VCaP (cell line): Measurements from ENCODE around the gene SLC34A3.

ENCODE experiments used
- H3K27ac ChIP-seq: fragments of 450-650 bp; 2 replicates; pipeline ENCODE4 v1.5.1; 2017
- TF ChIP-seq, protein P1 (sequence below): fragments of 450-650 bp; conservative IDR thresholded peaks from 2 replicates; pipeline ENCODE4 v1.5.1; 2017; ENCODE audit warnings: mild to moderate bottlenecking, moderate library complexity

The SLC34A3 gene

DNA sequence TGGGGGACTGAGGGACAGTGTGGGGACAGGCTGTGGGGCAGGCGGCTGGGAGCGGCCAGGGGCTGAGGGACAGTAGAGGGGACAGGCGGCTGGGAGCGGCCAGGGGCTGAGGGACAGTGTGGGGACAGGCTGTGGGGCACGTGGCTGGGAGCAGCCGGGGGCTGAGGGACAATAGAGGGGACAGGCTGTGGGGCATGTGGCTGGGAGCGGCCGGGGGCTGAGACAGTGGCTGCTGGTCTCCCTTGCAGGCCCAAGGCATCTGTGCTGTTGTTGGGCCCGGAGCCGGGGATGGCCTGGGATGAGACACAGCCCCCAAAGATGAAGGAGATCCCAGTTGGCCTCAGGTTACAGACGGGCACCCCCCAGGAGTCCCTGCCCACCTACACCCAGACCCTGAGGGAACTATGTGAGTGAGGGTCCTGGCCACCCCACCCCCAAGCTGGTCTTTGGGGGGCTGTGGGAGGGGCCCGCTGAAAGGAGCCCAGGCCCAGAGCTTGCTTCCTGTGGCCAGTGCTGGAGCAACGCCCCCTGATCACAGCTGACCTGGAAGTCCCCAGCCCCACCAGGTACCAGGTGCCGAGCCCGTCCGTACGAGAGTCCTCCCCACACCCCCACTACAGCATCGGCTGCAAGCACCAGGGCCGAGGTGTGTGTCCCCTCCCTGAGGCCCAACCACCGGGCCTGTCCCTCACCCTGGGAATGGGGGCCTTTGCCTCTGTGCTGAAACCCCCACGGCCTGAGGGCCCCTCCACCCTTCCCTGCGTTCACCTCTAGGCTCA is 21.0 kb downstream of the SLC34A3 start:
- TF ChIP-seq, protein P1, sequence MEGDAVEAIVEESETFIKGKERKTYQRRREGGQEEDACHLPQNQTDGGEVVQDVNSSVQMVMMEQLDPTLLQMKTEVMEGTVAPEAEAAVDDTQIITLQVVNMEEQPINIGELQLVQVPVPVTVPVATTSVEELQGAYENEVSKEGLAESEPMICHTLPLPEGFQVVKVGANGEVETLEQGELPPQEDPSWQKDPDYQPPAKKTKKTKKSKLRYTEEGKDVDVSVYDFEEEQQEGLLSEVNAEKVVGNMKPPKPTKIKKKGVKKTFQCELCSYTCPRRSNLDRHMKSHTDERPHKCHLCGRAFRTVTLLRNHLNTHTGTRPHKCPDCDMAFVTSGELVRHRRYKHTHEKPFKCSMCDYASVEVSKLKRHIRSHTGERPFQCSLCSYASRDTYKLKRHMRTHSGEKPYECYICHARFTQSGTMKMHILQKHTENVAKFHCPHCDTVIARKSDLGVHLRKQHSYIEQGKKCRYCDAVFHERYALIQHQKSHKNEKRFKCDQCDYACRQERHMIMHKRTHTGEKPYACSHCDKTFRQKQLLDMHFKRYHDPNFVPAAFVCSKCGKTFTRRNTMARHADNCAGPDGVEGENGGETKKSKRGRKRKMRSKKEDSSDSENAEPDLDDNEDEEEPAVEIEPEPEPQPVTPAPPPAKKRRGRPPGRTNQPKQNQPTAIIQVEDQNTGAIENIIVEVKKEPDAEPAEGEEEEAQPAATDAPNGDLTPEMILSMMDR, result no peak
- no peak overlapping the region for H3K27ac ChIP-seq

DNA sequence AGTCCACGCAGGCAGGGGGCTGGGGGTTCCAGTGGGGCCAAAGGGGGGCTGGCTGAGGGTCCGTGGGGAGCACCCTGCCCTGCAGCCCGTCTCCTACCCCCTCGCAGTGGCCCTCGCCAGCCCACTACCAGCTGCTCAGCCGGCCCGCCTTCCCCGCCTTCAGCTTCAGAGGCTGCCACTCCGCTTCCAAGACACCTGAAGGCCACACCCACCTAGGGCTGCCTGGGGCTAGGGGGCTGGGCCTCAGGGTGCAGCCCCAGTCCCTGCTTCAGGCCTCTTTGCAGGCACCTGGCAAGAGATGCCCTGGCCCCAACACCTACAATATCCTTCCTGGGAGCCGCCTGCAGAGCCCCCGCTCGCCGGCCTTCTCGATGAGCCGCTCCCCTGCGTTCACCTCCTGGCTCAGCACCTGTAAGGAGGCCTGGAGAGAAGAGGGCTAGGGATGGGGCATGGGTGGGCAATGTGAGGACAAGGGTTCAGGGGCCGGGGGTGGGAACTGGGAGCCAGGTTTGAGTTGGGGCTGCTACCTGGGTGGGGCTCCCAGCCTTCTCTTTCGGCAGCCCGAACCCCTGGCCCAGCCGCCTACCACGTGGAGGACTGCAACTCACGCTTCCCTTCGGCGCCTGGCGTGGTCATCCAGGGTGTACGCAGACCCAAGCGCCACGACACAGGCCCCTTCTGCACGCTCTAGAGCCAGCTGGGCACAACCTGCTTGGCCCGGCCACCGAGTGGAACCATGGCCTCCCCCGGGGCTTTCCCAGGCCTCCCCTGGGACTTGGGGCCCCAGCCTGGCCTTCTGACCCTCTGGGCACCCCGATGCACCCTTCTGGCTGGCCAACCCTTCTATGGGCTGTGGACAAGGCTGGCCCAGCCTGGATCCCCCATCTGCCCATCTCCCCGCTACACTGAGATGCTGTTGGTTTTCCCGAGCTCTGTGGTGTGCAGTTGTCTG is 22.1 kb downstream of the SLC34A3 start:
- TF ChIP-seq, protein P1, result no peak
- no peak overlapping the region for H3K27ac ChIP-seq

DNA sequence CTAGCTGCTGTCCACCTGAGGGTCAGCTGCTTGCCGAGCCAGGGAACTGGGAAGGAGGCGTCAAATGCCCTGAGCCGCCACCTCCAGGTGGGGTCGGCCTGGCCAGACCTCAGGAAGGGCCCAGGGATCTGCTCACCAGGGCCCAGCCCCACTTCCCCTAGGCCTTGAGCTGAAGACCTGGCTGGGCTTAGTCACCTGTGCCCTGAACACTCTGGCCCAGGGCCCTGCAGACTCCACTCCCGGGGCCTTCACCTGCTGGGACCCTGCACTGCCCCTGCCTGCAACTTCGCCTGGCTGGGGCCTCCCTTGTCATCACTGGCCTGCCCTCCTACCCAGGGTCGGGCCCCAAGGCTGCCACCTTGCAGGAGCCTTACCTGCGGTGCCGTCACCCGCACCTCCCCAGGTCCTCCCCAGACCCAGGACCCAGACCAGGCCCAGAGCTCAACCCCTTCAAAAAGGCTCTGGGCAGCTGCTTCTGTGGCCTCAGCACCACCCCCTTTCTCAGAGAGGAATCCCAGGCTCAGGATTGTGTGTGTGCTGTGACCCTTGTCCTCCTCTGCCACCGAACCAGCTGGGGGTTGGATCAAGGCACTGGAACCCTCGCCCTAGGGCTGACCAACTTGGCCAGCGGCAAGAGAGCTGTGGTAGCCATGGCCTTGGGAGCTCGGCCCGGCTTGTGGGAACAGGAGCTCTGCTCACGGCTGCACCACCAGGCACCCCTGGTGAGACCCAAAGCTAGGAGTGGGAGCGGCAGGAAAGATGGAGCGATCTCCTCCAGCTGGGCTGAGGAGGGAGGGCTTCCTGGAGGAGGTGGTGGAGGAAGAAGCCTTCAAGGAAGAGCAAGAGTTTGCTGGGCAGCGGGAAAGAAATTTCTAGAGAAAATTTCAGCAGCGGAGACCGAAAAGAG is 23.3 kb downstream of the SLC34A3 start:
- peak overlapping the region; percentile 91 for H3K27ac ChIP-seq
- TF ChIP-seq, protein P1, result no peak

DNA sequence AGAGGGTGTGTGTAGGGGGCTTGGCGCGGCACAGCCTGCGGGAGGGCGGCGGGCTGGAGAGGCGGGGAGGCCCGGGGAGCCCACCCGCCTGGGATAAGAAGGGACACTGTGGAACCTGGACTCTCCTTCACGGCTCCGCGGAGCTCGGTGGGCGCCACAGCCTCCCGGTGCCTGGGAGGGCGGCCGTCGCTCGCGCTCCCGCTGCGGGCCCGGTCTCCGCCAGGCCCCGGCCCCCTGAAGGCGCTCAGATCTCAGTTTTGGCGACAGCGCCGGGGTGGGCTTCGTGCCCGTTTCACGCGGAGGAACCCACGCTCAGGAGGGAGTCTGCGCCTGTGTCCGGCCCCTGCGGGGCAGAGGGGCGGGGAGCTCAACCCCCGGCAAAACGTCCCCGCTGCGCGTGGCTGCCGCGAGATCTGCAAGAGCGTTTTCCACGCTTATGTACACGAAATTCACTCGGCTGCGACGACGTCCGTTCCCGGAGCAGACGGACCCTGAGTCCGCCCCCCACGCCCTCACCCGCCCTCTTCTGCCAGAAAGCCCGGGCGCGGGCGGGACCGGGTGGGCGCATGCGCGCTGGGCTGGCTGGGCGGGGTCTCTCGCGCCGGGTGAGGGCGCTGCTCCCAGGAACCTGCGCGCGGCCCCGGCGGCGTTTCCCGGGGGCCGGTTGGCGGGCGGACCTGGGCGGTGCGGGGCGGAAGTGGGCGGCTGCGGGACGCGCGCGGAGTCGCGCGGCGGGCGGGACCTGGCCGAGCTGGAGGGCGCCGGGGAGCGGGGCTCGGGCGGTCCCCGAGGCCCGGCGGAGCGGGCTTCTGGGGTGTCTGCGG is 24.1 kb downstream of the SLC34A3 start, which contains the start of gene NELFB:
TSS of gene NELFB (plus strand) at position 704 of the 824 bp plus-strand sequence.
- TF ChIP-seq, protein P1, result peak; percentile 16
- peak within 1 kb of the TSS; percentile 91 for H3K27ac ChIP-seq

DNA sequence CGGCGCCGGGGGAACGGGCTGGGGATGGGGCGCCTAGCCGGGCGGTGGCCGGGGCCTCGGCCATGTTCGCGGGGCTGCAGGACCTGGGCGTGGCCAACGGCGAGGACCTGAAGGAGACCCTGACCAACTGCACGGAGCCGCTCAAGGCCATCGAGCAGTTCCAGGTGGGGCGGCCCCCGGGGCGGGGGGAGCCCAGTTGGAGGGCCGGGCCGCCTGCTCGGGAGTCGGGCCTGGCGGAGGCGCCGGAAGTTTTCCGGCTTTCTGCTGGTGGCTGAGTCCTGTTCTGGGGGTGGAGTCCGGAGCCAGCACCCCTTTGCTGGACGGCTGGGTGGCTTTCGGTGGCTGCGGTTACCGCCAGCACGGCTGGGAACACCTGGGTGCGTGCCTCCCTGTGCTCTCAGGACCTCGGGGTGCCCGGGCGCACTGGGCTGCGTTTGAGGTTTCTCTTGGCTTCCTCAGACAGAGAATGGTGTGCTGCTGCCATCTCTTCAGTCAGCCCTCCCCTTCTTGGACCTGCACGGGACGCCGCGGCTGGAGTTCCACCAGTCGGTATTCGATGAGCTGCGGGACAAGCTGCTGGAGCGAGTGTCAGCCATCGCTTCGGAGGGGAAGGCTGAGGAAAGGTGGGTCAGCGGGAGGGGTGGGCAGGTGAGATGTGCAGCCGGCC is 24.9 kb downstream of the SLC34A3 start:
- peak overlapping the region; percentile 91 for H3K27ac ChIP-seq

More for the DNA sequence above, 24.9 kb downstream of the SLC34A3 start:
- TF ChIP-seq, protein P1, result no peak
